ENCODE data around the gene FOSL1. TPM values are rescaled to one million over a fixed set of nuclear protein-coding genes. Genes with fewer than 3 reads are reported as not detected.

FOSL1 gene
- polyA plus RNA-seq, 1 donor = 0.15 TPM

DNA sequence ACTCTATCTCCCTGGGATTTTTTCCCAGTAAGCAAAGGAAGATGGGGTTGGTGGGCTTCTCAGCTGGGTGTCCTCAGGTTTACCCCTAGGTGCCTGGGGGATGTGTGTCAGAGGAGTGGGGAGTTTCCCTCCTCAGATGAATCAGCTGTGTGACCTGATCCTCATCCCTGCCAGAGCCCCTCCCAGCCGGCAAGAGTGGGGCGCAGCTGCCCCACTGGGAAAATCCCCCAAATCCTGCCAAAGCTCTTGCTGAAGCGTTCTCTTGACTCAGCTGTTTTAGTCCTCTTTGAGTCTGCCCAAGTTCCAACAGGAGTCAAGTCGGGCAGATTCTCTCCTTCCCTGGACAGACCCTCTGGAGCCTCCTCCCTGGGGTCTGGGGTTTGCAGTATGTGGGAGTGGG is 12.7 kb upstream of the FOSL1 start:
- H3K27ac ChIP-seq (ENCODE audit: low read length) = no peak overlapping the region
- H3K4me1 ChIP-seq (ENCODE audit: control insufficient read depth, insufficient read depth, low read length) = peaks cover 11% of the 10 kb centered on the region
- no peak for DNase-seq
- H3K9me3 ChIP-seq (ENCODE audit: control insufficient read depth, low read depth, low read length) = no peaks in the 10 kb centered on the region
- H3K27me3 ChIP-seq (ENCODE audit: control insufficient read depth, insufficient read depth, low read length) = peaks cover 13% of the 10 kb centered on the region
- H3K4me3 ChIP-seq (ENCODE audit: low read length) = no peak overlapping the region
- no CpG with 5 or more reads among the region's 4 CpGs for WGBS (ENCODE audit: insufficient coverage, low lambda C conversion rate)
- peaks cover 9% of the 10 kb centered on the region for H3K36me3 ChIP-seq (ENCODE audit: control insufficient read depth, insufficient read depth, low read length)

DNA sequence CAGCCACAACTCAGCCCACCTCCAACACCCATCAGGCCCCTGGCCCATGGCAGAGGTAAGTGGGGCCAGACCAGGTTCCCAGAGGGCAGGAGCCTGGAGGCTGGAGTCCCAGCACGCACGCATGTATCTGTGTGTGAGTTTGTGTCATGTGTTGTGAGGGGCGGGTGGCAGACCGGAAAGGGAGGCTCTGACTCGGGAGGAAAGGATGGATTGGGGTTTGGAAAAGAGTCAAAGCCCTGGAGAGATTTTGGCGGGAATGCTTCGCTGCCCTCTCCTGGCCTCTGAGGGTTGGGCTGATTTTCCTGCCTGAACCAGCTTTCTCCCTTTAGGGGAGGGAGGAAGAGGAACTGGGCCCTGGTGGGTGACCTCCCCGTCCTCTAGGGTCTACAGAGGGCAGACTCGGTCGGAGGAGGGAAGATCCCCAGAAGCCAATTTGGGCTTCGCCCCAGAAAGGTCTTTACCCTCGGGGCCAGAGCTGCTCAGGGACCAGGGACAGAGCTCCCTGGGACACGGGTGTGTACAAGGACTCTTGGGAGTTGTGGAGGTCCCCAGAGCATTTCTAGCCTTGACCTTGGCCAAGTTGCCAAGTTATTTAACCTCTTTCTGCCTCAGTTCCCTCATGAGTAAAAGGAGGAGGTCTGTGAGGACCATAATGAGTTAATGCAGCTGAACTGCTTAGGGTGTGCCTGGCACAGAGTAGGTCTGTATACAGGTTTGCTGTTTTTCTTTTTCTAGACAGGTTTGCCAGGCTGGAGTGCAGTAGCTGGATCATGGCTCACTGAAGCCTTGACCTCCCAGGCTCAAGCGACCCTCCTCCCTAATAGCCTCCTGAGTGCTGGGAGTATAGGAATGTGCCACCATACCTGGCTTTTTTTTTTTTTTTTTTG is 11.7 kb upstream of the FOSL1 start:
- WGBS (ENCODE audit: insufficient coverage, low lambda C conversion rate) = no CpG with 5 or more reads among the region's 14 CpGs
- H3K27me3 ChIP-seq (ENCODE audit: control insufficient read depth, insufficient read depth, low read length) = peaks cover 17% of the 10 kb centered on the region
- peaks cover 4% of the 10 kb centered on the region for H3K4me1 ChIP-seq (ENCODE audit: control insufficient read depth, insufficient read depth, low read length)
- peak in 1 of 2 donors; percentile 32 for DNase-seq
- H3K4me3 ChIP-seq (ENCODE audit: low read length) = no peak overlapping the region
- H3K36me3 ChIP-seq (ENCODE audit: control insufficient read depth, insufficient read depth, low read length) = peaks cover 6% of the 10 kb centered on the region
- no peak overlapping the region for H3K27ac ChIP-seq (ENCODE audit: low read length)
- H3K9me3 ChIP-seq (ENCODE audit: control insufficient read depth, low read depth, low read length) = no peaks in the 10 kb centered on the region

DNA sequence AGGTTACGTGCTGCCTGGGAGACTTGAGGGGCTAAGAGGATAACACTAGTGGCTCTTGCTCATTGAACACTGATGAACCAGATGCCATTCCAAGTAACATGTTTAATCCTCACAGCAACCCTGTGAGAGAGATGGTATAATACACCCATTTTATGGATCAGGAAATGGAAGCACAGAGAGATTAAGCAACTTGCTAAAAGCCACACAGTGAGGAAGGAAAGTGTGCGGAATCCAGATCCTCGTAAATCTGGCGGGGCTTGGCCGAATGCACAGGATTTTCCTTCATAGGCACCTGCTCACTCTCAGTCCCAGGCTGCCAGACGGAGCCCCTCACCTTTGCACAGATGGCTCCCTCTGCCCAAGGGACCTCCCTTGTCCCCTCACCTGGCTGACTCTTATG is 7.7 kb upstream of the FOSL1 start:
- no peak for DNase-seq
- peaks cover 31% of the 10 kb centered on the region for H3K27me3 ChIP-seq (ENCODE audit: control insufficient read depth, insufficient read depth, low read length)
- no peaks in the 10 kb centered on the region for H3K9me3 ChIP-seq (ENCODE audit: control insufficient read depth, low read depth, low read length)
- no peak overlapping the region for H3K27ac ChIP-seq (ENCODE audit: low read length)
- H3K4me3 ChIP-seq (ENCODE audit: low read length) = no peak overlapping the region
- H3K4me1 ChIP-seq (ENCODE audit: control insufficient read depth, insufficient read depth, low read length) = peaks cover 4% of the 10 kb centered on the region
- WGBS (ENCODE audit: insufficient coverage, low lambda C conversion rate) = no CpG with 5 or more reads among the region's 6 CpGs
- no peaks in the 10 kb centered on the region for H3K36me3 ChIP-seq (ENCODE audit: control insufficient read depth, insufficient read depth, low read length)

DNA sequence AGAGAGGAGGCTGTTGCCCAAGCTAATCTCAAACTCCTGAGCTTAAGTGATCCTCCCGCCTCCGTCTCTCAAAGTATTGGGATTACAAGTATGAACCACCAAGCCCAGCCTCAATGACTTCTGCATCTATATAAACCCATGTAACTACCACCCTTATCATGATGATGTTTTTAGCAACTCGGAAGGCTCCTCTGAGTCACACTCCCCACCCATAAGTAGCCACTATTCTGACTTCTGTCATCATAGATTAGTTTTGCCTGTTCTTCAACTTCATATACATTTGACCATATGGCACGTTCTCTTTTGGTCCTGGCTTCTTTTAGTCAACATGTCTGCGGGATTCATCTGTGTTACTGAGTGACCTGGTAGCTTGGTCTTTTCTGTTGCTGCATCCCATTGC is 6.4 kb upstream of the FOSL1 start:
- peaks cover 41% of the 10 kb centered on the region for H3K27me3 ChIP-seq (ENCODE audit: control insufficient read depth, insufficient read depth, low read length)

DNA sequence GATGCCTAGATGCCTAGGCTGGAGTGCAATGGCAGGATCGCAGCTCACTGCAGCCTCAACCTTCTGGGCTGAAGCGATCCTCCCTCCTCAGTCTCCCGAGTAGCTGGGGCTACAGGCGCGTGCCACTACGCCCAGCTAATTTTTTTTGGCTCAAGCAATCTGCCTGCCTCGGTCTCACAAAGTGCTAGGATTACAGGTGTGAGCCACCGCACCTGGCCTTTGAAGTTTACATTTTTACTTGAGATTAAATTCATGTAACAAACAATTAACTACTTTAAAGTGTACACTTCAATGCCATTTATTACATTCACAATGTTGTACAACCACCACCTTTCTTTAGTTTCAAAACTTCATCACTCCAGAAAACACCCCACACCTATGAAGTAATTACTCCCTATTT is 3.5 kb upstream of the FOSL1 start:
- Histone ChIP-seq H3K4me1 (ENCODE audit: control insufficient read depth, insufficient read depth, low read length) (peaks cover 9% of the 10 kb centered on the region), H3K27me3 (ENCODE audit: control insufficient read depth, insufficient read depth, low read length) (peaks cover 63% of the 10 kb centered on the region), H3K27ac (ENCODE audit: low read length) (no peak overlapping the region), H3K36me3 (ENCODE audit: control insufficient read depth, insufficient read depth, low read length) (no peaks in the 10 kb centered on the region), H3K4me3 (ENCODE audit: low read length) (no peak overlapping the region), H3K9me3 (ENCODE audit: control insufficient read depth, low read depth, low read length) (peaks cover 9% of the 10 kb centered on the region)
- WGBS (ENCODE audit: insufficient coverage, low lambda C conversion rate) = 67% methylated on average over 2 of the region's 8 CpGs
- no peak for DNase-seq

More for the DNA sequence above, 6.4 kb upstream of the FOSL1 start:
- no peak for DNase-seq
- H3K4me1 ChIP-seq (ENCODE audit: control insufficient read depth, insufficient read depth, low read length) = peaks cover 3% of the 10 kb centered on the region
- no peaks in the 10 kb centered on the region for H3K9me3 ChIP-seq (ENCODE audit: control insufficient read depth, low read depth, low read length)
- WGBS (ENCODE audit: insufficient coverage, low lambda C conversion rate) = no CpG with 5 or more reads among the region's 5 CpGs
- no peak overlapping the region for H3K4me3 ChIP-seq (ENCODE audit: low read length)
- no peak overlapping the region for H3K27ac ChIP-seq (ENCODE audit: low read length)
- no peaks in the 10 kb centered on the region for H3K36me3 ChIP-seq (ENCODE audit: control insufficient read depth, insufficient read depth, low read length)

DNA sequence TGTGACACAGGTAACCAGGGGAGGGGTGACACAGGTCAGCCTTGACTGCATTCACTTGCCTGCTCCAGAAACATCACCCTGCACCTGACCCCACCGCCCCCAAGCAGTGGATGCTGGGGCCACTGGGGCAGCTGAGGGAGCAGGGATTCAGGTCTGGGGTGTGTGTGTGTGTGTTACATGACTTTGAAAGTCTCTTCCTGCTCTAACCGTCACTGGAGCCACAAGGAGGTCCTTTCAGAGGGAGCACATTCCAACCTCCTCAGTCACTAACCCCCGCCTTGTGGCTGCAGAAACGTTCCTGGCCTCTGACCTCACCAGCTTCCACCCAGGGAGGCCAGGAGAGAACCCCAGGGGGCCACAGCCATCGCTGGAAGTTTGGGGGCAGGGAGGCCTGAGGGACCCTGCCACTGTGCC is 2.9 kb upstream of the FOSL1 start:
- H3K36me3 ChIP-seq (ENCODE audit: control insufficient read depth, insufficient read depth, low read length) = no peaks in the 10 kb centered on the region
- DNase-seq = no peak
- H3K27me3 ChIP-seq (ENCODE audit: control insufficient read depth, insufficient read depth, low read length) = peaks cover 68% of the 10 kb centered on the region
- H3K4me3 ChIP-seq (ENCODE audit: low read length) = no peak overlapping the region
- peaks cover 9% of the 10 kb centered on the region for H3K4me1 ChIP-seq (ENCODE audit: control insufficient read depth, insufficient read depth, low read length)
- H3K27ac ChIP-seq (ENCODE audit: low read length) = no peak overlapping the region
- peaks cover 9% of the 10 kb centered on the region for H3K9me3 ChIP-seq (ENCODE audit: control insufficient read depth, low read depth, low read length)
- no CpG with 5 or more reads among the region's 5 CpGs for WGBS (ENCODE audit: insufficient coverage, low lambda C conversion rate)

DNA sequence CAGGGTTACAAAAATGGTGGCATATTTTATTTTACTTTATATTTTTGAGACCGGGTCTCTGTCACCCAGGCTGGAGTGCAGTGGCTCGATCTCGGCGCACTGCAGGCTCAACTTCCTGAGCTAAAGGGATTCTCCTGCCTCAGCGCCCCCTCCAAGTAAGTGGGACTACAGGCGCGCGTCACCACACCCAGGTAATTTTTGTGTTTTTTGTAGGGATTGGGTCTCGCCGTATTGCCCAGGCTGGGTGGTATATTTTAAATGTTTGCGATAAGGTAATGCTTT is 652 bp upstream of the FOSL1 start:
- no peak overlapping the region for H3K27ac ChIP-seq (ENCODE audit: low read length)
- no peak overlapping the region for H3K4me3 ChIP-seq (ENCODE audit: low read length)
- no CpG with 5 or more reads among the region's 11 CpGs for WGBS (ENCODE audit: insufficient coverage, low lambda C conversion rate)
- no peaks in the 10 kb centered on the region for H3K36me3 ChIP-seq (ENCODE audit: control insufficient read depth, insufficient read depth, low read length)
- H3K4me1 ChIP-seq (ENCODE audit: control insufficient read depth, insufficient read depth, low read length) = peaks cover 9% of the 10 kb centered on the region
- no peak for DNase-seq
- peaks cover 81% of the 10 kb centered on the region for H3K27me3 ChIP-seq (ENCODE audit: control insufficient read depth, insufficient read depth, low read length)
- H3K9me3 ChIP-seq (ENCODE audit: control insufficient read depth, low read depth, low read length) = peaks cover 9% of the 10 kb centered on the region

DNA sequence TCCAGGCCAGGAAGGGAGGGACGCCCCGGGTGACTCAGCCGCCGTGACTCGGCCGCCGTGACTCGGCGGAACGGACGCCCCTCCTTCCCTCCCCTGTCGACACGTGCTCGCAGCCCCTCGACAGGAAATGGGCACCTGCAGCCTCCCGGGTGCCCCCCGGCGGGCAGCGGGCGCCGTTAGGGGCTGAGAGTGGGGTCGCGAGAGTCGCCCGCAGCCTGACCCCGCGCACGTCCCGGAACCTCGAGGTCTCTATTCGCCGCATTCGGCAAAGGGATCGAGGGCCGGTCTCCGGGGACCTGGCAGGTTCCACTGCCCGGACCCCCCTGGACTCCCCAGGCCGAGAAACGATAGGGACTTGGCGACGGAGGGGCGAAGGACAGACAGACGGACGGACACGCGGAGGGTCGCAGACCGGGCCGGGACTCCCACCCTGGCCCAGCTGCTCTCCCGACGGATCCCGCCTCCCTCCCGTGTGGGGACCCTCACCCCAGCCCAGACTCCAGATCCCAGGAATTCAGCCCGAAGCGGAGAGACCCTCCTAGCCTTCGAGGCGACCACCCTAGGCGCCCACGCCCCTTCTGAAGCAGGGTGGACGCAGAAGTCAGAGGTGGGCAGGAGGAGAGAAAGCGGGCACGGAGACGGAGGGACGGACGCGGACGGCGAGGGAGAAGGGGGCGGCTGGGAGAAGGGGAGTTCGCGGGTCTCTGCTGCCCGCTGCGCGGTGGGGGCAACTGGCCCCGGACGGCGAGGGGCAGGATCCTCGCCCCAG is 648 bp downstream of the FOSL1 start:
- no CpG with 5 or more reads among the region's 78 CpGs for WGBS (ENCODE audit: insufficient coverage, low lambda C conversion rate)
- Histone ChIP-seq H3K27me3 (ENCODE audit: control insufficient read depth, insufficient read depth, low read length) (peaks cover 84% of the 10 kb centered on the region), H3K9me3 (ENCODE audit: control insufficient read depth, low read depth, low read length) (peaks cover 9% of the 10 kb centered on the region), H3K4me3 (ENCODE audit: low read length) (no peak overlapping the region), H3K4me1 (ENCODE audit: control insufficient read depth, insufficient read depth, low read length) (peaks cover 9% of the 10 kb centered on the region), H3K27ac (ENCODE audit: low read length) (no peak overlapping the region), H3K36me3 (ENCODE audit: control insufficient read depth, insufficient read depth, low read length) (no peaks in the 10 kb centered on the region)
- peak in 1 of 2 donors; percentile 62 for DNase-seq

DNA sequence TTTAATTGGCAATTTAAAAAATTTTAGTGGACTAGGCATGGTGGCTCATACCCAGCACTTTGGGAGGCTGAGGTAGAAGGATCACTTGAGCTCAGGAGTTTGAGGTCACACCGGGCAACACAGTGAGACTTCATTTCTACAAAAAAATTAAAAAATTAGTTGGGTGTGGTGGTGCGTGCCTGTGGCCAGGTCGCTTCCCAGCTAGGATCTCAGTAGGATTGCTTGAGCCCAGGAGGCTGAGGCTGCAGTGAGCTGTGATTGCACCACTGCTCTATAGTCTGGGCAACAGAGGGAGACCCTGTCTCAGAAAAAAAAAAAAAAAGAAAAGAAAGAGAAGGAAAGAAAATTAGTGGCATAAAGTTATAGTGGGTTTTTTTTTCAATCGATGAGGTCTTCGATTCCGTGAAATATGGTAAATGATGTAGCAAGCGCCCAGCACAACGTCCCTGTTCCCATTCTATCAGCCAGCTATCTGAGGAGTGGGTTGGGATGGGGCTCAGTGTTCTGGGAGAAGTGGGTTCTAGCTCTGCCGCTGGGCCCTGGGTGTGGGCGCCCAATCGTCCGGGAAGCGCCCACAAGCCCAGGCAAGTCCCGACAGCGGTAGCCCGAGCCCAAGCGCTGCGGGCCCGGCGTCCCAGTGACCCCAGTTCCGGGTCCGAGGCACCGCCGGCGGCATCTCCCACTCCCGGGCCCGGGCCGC is 1.4 kb downstream of the FOSL1 start:
- Histone ChIP-seq H3K9me3 (ENCODE audit: control insufficient read depth, low read depth, low read length) (peaks cover 9% of the 10 kb centered on the region), H3K27me3 (ENCODE audit: control insufficient read depth, insufficient read depth, low read length) (peaks cover 79% of the 10 kb centered on the region), H3K27ac (ENCODE audit: low read length) (no peak overlapping the region), H3K36me3 (ENCODE audit: control insufficient read depth, insufficient read depth, low read length) (no peaks in the 10 kb centered on the region), H3K4me3 (ENCODE audit: low read length) (no peak overlapping the region), H3K4me1 (ENCODE audit: control insufficient read depth, insufficient read depth, low read length) (peaks cover 9% of the 10 kb centered on the region)
- DNase-seq = no peak
- WGBS (ENCODE audit: insufficient coverage, low lambda C conversion rate) = no CpG with 5 or more reads among the region's 28 CpGs

DNA sequence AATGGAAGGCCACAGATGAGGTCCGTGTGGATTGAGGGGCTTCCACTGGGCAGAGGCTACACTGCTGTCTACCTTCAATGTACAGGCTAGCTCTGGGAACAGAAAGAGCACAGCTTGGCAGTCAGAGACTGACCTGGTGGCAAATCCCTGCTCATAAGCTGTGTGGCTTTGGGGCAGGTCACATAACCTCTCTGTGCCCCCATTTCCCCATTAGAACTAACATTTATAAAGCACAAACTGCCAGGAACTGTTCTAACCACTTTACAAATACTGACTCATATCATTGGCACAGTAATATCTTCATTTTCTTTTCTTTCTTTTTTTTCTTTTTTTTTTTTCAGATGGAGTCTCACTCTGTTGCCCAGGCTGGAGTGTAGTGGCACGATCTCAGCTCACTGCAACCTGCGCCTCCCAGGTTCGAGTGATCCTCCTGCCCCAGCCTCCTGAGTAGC is 3.1 kb downstream of the FOSL1 start:
- no peak for DNase-seq
- Histone ChIP-seq H3K27ac (ENCODE audit: low read length) (no peak overlapping the region), H3K4me3 (ENCODE audit: low read length) (no peak overlapping the region), H3K27me3 (ENCODE audit: control insufficient read depth, insufficient read depth, low read length) (peaks cover 62% of the 10 kb centered on the region), H3K36me3 (ENCODE audit: control insufficient read depth, insufficient read depth, low read length) (no peaks in the 10 kb centered on the region), H3K9me3 (ENCODE audit: control insufficient read depth, low read depth, low read length) (peaks cover 9% of the 10 kb centered on the region), H3K4me1 (ENCODE audit: control insufficient read depth, insufficient read depth, low read length) (peaks cover 11% of the 10 kb centered on the region)
- no CpG with 5 or more reads among the region's 4 CpGs for WGBS (ENCODE audit: insufficient coverage, low lambda C conversion rate)

Measured in large intestine (tissue), 3 donors.